DOHH2 (cell line): Measurements from ENCODE around the gene GSG1L.

Experiments used
- H3F3A ChIP-seq: fragments of 200-600 bp; sonication (generic), shearing (Covaris generic); 2 replicates; pipeline ENCODE4 v1.6.0; 2016; ENCODE audit warnings: antibody characterized with exemption, mild to moderate bottlenecking; ENCODE audit not compliant: control insufficient read depth, insufficient read depth
- H3K27ac ChIP-seq: fragments of 200-600 bp; sonication (generic); 2 replicates; pipeline ENCODE4 v1.5.1; 2014; ENCODE audit warnings: low read depth, mild to moderate bottlenecking, low read length, moderate library complexity
- H3K27me3 ChIP-seq: fragments of 200-600 bp; sonication (generic); 2 replicates; pipeline ENCODE4 v1.6.1; 2014; ENCODE audit warnings: mild to moderate bottlenecking, low read length, mixed read lengths; ENCODE audit not compliant: control insufficient read depth
- H3K36me3 ChIP-seq: fragments of 200-600 bp; sonication (generic); 2 replicates; pipeline ENCODE4 v1.6.1; 2014; ENCODE audit warnings: mild to moderate bottlenecking, low read length, moderate library complexity, mixed read lengths; ENCODE audit not compliant: control insufficient read depth
- H3K4me1 ChIP-seq: fragments of 200-600 bp; sonication (generic); 2 replicates; pipeline ENCODE4 v1.6.1; 2014; ENCODE audit warnings: mild to moderate bottlenecking, low read length, mixed read lengths; ENCODE audit not compliant: control insufficient read depth
- H3K4me2 ChIP-seq: fragments of 200-600 bp; sonication (generic); 2 replicates; pipeline ENCODE4 v1.6.0; 2014; ENCODE audit warnings: mild to moderate bottlenecking, low read length, moderate library complexity
- H3K4me3 ChIP-seq: fragments of 200-600 bp; sonication (generic); 2 replicates; pipeline ENCODE4 v1.5.1; 2014; ENCODE audit warnings: mild to moderate bottlenecking, low read length, mixed read lengths
- H3K79me2 ChIP-seq: fragments of 200-600 bp; sonication (generic); 2 replicates; pipeline ENCODE4 v1.6.1; 2014; ENCODE audit warnings: mild to moderate bottlenecking, low read length, mixed read lengths; ENCODE audit not compliant: control insufficient read depth
- H3K9me2 ChIP-seq: fragments of 200-600 bp; sonication (generic); replicated peaks from 2 replicates; pipeline ENCODE4 v1.6.1; 2014; ENCODE audit warnings: mild to moderate bottlenecking, low read length, mixed read lengths; ENCODE audit not compliant: control insufficient read depth
- H3K9me3 ChIP-seq: fragments of 200-600 bp; sonication (generic); 2 replicates; pipeline ENCODE4 v1.6.1; 2014; ENCODE audit warnings: antibody characterized with exemption, low read length, mixed read lengths; ENCODE audit not compliant: control insufficient read depth, insufficient read depth
- H4K20me1 ChIP-seq: fragments of 200-600 bp; sonication (generic); 2 replicates; pipeline ENCODE4 v1.6.0; 2014; ENCODE audit warnings: low read depth, mild to moderate bottlenecking, antibody characterized with exemption, low read length, moderate library complexity; ENCODE audit not compliant: control insufficient read depth, insufficient read depth
- CTCF ChIP-seq: fragments of 200-600 bp; sonication (generic); IDR thresholded peaks from one replicate; pipeline ENCODE4 v1.5.1; 2014; ENCODE audit warnings: antibody characterized with exemption, mild to moderate bottlenecking, low read depth, low read length; ENCODE audit not compliant: poor library complexity, severe bottlenecking
- EZH2phosphoT487 ChIP-seq: fragments of 200-600 bp; sonication (generic); IDR thresholded peaks from 2 replicates; pipeline ENCODE4 v1.6.1; 2017; ENCODE audit warnings: borderline replicate concordance, mild to moderate bottlenecking, antibody characterized with exemption, low read length, moderate library complexity, mixed read lengths

GSG1L gene

GRCh38 chr16:27999687-28000086, 63.8 kb downstream of the GSG1L start:
- no peak overlapping the region for H3K4me2 ChIP-seq
- H3K9me2 ChIP-seq = no peaks in the 10 kb centered on the region
- no peak overlapping the region for H3K4me3 ChIP-seq
- H3K27ac ChIP-seq = no peak overlapping the region
- no peaks in the 10 kb centered on the region for H3K9me3 ChIP-seq
- no peaks in the 10 kb centered on the region for H3K4me1 ChIP-seq
- no peaks in the 10 kb centered on the region for H3F3A ChIP-seq
- no peaks in the 10 kb centered on the region for H4K20me1 ChIP-seq
- no peaks in the 10 kb centered on the region for H3K79me2 ChIP-seq
- no peaks in the 10 kb centered on the region for H3K36me3 ChIP-seq
- no peaks in the 10 kb centered on the region for H3K27me3 ChIP-seq
- TF ChIP-seq EZH2phosphoT487 = no peak
- TF ChIP-seq CTCF = no peak

DNA sequence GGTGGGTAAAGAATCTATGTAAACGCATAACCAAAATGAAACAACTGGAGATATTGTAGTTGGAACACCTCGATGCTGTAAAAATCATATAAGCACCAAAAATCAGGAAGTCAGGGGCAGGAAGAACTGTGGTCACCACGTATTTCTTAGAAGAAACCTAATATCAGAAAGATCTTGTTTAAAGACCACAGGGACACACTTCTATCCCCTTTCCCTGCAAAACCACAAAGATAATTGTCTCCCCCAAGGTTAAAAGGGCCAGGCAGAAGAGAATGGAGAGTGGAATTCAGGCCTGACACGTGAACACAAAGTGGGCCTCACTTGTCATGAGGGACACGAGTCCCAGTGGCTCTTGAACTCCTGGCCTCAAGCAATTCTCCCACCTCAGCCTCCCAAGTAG, 68.1 kb downstream of the GSG1L start:
- no peak for TF ChIP-seq EZH2phosphoT487
- Histone ChIP-seq H3K4me1 (no peaks in the 10 kb centered on the region), H3K4me2 (no peak overlapping the region), H3K36me3 (no peaks in the 10 kb centered on the region), H3K4me3 (no peak overlapping the region), H3K27ac (no peak overlapping the region), H3F3A (no peaks in the 10 kb centered on the region), H3K27me3 (no peaks in the 10 kb centered on the region), H3K79me2 (no peaks in the 10 kb centered on the region), H3K9me2 (no peaks in the 10 kb centered on the region), H4K20me1 (no peaks in the 10 kb centered on the region), H3K9me3 (peaks cover 7% of the 10 kb centered on the region; the same call in 1 of the 2 replicates)

GRCh38 chr16:27994686-27995085, 68.8 kb downstream of the GSG1L start:
- Histone ChIP-seq H3K79me2 (no peaks in the 10 kb centered on the region), H3K36me3 (no peaks in the 10 kb centered on the region), H3K9me3 (peaks cover 7% of the 10 kb centered on the region; the same call in 1 of the 2 replicates), H3K9me2 (no peaks in the 10 kb centered on the region), H4K20me1 (no peaks in the 10 kb centered on the region), H3K27ac (no peak overlapping the region), H3F3A (no peaks in the 10 kb centered on the region), H3K4me1 (no peaks in the 10 kb centered on the region), H3K4me2 (no peak overlapping the region), H3K27me3 (no peaks in the 10 kb centered on the region), H3K4me3 (no peak overlapping the region)
- TF ChIP-seq CTCF = no peak
- TF ChIP-seq EZH2phosphoT487 = no peak

- Histone ChIP-seq H3K36me3 (no peaks in the 10 kb centered on the region), H3K27ac (no peak overlapping the region), H4K20me1 (no peaks in the 10 kb centered on the region), H3K4me3 (no peak overlapping the region), H3K27me3 (no peaks in the 10 kb centered on the region), H3K4me2 (no peak overlapping the region), H3K79me2 (no peaks in the 10 kb centered on the region), H3K9me3 (peaks cover 7% of the 10 kb centered on the region; the same call in 1 of the 2 replicates), H3K9me2 (no peaks in the 10 kb centered on the region), H3K4me1 (no peaks in the 10 kb centered on the region), H3F3A (no peaks in the 10 kb centered on the region)
- TF ChIP-seq CTCF = no peak
- TF ChIP-seq EZH2phosphoT487 = no peak
These were observed 69.9 kb downstream of the GSG1L start for GRCh38 chr16:27993587-27993986.
